ENCODE results near the gene VPS8.

VPS8 gene

GRCh38 chr3:185075547-185075946 is 263.6 kb downstream of the VPS8 start:
- TF ChIP-seq GATA1 (IDR thresholded peaks at IDR 0.05; ENCODE audit: low read depth, low read length) (no peak), POLR2A (IDR thresholded peaks at IDR 0.05; ENCODE audit: low read length) (no peak)
- no peak for DNase-seq

GRCh38 chr3:185076219-185076618 is 264.3 kb downstream of the VPS8 start:
- TF ChIP-seq GATA1 (IDR thresholded peaks at IDR 0.05; ENCODE audit: low read depth, low read length) (no peak), POLR2A (IDR thresholded peaks at IDR 0.05; ENCODE audit: low read length) (no peak)
- DNase-seq: no peak

- TF ChIP-seq POLR2A (IDR thresholded peaks at IDR 0.05; ENCODE audit: low read length) (no peak), GATA1 (IDR thresholded peaks at IDR 0.05; ENCODE audit: low read depth, low read length) (no peak)
- DNase-seq: no peak
These were observed 267.7 kb downstream of the VPS8 start for GRCh38 chr3:185079625-185080024.

- DNase-seq: no peak
- TF ChIP-seq GATA1 (IDR thresholded peaks at IDR 0.05; ENCODE audit: low read depth, low read length) (no peak), POLR2A (IDR thresholded peaks at IDR 0.05; ENCODE audit: low read length) (no peak)
These were observed 269.6 kb downstream of the VPS8 start for GRCh38 chr3:185081521-185081920.

GRCh38 chr3:185082149-185082548 is 270.2 kb downstream of the VPS8 start:
- DNase-seq: no peak
- TF ChIP-seq GATA1 (IDR thresholded peaks at IDR 0.05; ENCODE audit: low read depth, low read length) (no peak), POLR2A (IDR thresholded peaks at IDR 0.05; ENCODE audit: low read length) (no peak)

GRCh38 chr3:185082829-185083228 is 270.9 kb downstream of the VPS8 start:
- DNase-seq: no peak
- TF ChIP-seq GATA1 (IDR thresholded peaks at IDR 0.05; ENCODE audit: low read depth, low read length) (no peak), POLR2A (IDR thresholded peaks at IDR 0.05; ENCODE audit: low read length) (no peak)

GRCh38 chr3:185084402-185084801 is 272.4 kb downstream of the VPS8 start:
- TF ChIP-seq GATA1 (IDR thresholded peaks at IDR 0.05; ENCODE audit: low read depth, low read length): no peak
- TF ChIP-seq POLR2A (IDR thresholded peaks at IDR 0.05; ENCODE audit: low read length): no peak

GRCh38 chr3:185084901-185085300 is 272.9 kb downstream of the VPS8 start:
- TF ChIP-seq POLR2A (IDR thresholded peaks at IDR 0.05; ENCODE audit: low read length) (no peak), GATA1 (IDR thresholded peaks at IDR 0.05; ENCODE audit: low read depth, low read length) (no peak)
- DNase-seq: no peak

More at GRCh38 chr3:185084402-185084801, 272.4 kb downstream of the VPS8 start:
- no peak for DNase-seq

GRCh38 chr3:185087419-185087818 is 275.5 kb downstream of the VPS8 start:
- no peak for TF ChIP-seq POLR2A (IDR thresholded peaks at IDR 0.05; ENCODE audit: low read length)
- TF ChIP-seq GATA1 (IDR thresholded peaks at IDR 0.05; ENCODE audit: low read depth, low read length): no peak
- DNase-seq: no peak

GRCh38 chr3:185089343-185089742 is 277.4 kb downstream of the VPS8 start:
- TF ChIP-seq POLR2A (IDR thresholded peaks at IDR 0.05; ENCODE audit: low read length): no peak
- TF ChIP-seq GATA1 (IDR thresholded peaks at IDR 0.05; ENCODE audit: low read depth, low read length): no peak
- no peak for DNase-seq

GRCh38 chr3:185089751-185090150 is 277.8 kb downstream of the VPS8 start:
- TF ChIP-seq POLR2A (IDR thresholded peaks at IDR 0.05; ENCODE audit: low read length): no peak
- TF ChIP-seq GATA1 (IDR thresholded peaks at IDR 0.05; ENCODE audit: low read depth, low read length): no peak
- no peak for DNase-seq

- TF ChIP-seq POLR2A (IDR thresholded peaks at IDR 0.05; ENCODE audit: low read length) (no peak), GATA1 (IDR thresholded peaks at IDR 0.05; ENCODE audit: low read depth, low read length) (no peak)
- DNase-seq: no peak
These were observed 278.8 kb downstream of the VPS8 start for GRCh38 chr3:185090811-185091210.

- no peak for TF ChIP-seq POLR2A (IDR thresholded peaks at IDR 0.05; ENCODE audit: low read length)
- TF ChIP-seq GATA1 (IDR thresholded peaks at IDR 0.05; ENCODE audit: low read depth, low read length): no peak
- no peak for DNase-seq
These were observed 281.1 kb downstream of the VPS8 start for GRCh38 chr3:185093116-185093515.

GRCh38 chr3:185094697-185095096 is 282.7 kb downstream of the VPS8 start:
- TF ChIP-seq GATA1 (IDR thresholded peaks at IDR 0.05; ENCODE audit: low read depth, low read length): no peak
- no peak for TF ChIP-seq POLR2A (IDR thresholded peaks at IDR 0.05; ENCODE audit: low read length)
- DNase-seq: no peak

All from erythroblast (primary cell).